Hematopoietic multipotent progenitor cell treated with erythropoietin and hydrocortisone succinate and interleukin-3 and kit ligand, for 17 days (in vitro differentiated cells): Measurements from ENCODE around the gene RIPOR3.

Source experiments
- DNase-seq: peaks from one replicate; pipeline ENCODE4 v3.0.0-alpha.2; 2015; ENCODE audit warnings: low spot score

RIPOR3 gene

GRCh38 chr20:50589548-50590347 is 101.6 kb downstream of the RIPOR3 start:
- DNase-seq: no peak

DNA sequence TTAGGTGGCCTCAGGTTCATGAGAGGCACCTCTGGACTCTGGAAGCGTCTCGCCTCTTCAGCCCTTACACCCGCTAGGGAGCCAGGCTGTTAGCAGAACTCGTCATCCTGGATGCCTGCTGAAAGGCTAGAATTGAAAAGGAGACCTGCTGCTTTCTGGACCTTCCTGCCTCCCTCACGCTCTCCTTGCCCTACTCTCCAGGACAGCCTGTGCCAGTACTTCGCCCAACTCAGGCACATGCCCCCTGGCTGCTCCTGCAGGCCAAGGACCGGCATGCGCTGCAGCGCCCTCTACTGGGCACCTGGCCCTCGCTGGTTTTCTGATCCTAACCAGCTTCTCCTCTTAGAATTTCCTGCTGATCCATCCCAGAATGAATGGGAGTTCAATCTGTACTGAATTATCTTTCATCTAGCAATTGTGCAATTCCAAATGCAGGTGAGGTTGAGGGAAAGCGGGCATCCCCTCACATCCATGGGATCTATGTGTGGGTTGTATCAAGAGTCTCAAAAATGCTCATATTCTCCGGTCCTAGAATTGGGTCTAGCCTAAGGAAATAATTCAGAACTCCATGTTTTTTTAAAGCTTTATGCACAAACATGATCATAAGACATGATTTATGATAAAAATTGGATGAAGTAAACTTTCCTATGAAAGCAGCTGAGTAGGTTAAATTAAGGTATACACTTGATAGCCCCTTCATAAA is 103.2 kb downstream of the RIPOR3 start:
- peak; percentile 67 for DNase-seq

DNA sequence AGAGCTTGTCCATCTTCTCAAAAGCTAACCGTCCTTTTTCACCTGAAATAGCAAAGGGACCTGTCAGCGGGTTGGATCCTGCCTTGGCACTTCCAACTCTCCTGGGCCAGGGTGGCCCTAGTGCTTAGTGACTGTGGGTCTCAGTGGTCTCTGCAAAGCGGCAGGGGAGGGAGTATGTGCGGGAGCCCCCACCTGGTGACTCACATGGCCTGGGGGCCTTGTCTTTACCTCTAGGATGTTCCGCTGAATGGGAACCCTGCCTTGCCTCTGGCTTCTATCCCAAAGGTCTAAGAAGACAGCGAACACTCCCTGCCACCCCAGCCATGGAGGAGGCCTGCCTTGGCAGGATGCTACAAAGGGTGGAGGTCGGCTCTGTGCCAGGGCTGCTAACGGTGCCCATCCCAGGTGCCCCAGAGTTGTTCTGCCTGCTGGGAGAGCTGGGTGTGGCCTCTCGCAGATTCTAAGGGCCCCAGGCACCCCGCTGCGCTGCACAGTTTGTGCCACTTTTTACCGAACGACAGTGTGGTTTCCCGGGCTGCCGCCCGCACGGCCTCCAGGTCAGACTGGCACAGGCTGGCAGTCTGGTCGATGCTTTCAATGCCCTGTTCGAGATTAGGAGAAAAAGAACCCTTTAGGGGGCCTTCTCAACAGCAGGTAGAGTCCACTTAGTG is 103.9 kb downstream of the RIPOR3 start:
- no peak for DNase-seq

DNA sequence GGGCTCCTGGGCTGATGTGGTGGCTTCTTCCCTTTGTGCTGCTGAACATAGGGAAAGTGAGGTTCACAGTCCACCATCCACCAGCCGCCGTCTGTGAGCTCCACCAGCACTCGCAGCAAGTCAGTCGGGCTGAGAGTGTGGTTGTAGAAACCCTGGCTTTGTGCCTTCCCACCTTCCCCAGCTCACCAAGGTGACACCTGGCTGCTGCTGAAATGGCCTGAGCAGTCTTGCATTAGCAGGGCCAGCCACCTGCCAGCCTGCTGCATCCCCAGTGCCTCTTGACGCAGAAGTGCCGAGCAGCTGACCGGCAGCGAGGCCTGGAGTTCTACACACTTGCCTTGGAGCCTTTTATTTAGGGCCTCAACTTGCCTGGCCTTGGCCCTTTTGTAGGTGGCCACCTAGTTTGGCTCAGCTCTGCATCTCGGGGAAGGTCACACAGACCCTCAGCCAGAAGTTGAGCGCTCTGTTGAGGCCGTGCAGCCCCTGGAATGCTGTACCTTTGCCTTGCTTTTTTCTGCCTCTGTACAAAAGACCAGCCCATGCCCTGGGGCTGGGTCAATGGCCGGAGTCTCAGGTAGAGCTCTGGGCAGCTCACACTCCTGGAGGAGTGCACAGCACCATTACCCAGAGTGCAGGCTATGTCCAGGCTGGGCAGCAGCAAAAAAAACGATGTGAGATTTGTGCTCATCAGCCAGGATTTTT is 104.7 kb downstream of the RIPOR3 start:
- DNase-seq: no peak

DNA sequence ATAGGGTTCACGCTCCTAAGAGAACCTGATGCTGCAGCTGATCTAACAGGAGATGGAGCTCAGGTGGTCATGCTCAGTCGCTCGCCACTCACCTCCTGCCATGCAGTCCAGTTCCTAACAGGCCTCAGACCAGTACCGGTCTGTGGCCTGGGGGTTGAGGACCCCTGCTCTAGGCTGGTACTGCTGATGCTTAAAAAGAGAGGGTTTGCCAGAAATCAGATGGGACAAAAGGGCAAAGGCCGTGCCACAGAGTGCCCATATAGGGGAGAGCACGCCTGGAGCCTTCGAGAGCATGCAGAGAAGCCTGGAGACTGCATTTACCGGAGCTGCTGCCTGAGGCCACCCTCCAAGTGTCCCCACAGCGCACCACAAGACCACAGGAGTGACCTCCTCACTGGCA is 105.7 kb downstream of the RIPOR3 start:
- DNase-seq: no peak

DNA sequence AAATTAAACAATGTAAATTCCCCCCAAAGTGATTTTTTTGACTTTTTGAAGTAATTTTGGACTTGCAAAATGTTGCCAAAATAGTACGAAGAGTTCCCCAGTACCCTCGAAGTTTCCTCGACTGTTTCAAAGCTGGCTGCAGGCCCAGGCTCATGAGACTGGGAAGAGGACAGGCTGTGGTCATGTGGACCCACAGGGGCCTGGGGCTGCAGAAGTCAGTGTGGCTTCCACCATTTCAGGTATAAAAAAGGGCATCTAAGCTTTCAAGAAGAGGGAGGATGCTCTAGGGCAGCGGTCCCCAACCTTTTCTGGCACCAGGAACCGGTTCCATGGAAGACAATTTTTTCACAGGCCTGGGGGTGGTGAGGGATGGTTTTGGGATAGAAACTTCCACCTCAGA is 106.1 kb downstream of the RIPOR3 start:
- no peak for DNase-seq

DNA sequence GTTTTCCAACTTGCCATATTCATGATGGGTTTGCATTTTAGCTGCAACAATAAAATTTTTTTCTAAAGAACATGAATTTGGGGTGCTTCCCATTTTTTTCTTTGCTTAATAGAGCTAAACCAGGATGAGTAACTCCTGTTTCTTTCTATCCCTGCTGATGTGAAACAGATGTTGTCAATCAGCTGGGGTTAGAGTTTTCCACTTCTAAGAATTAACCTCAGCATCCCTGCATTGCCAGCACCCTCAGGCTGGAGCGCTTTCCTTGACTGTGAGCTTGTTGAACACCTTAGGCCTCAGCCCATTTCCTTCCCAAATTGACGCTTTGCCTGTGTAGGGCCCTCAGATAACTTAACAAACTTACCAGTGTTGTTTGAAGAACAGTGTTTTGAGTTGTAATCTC is 106.7 kb downstream of the RIPOR3 start:
- DNase-seq: no peak

GRCh38 chr20:50583442-50584150 is 107.7 kb downstream of the RIPOR3 start:
- no peak for DNase-seq

DNA sequence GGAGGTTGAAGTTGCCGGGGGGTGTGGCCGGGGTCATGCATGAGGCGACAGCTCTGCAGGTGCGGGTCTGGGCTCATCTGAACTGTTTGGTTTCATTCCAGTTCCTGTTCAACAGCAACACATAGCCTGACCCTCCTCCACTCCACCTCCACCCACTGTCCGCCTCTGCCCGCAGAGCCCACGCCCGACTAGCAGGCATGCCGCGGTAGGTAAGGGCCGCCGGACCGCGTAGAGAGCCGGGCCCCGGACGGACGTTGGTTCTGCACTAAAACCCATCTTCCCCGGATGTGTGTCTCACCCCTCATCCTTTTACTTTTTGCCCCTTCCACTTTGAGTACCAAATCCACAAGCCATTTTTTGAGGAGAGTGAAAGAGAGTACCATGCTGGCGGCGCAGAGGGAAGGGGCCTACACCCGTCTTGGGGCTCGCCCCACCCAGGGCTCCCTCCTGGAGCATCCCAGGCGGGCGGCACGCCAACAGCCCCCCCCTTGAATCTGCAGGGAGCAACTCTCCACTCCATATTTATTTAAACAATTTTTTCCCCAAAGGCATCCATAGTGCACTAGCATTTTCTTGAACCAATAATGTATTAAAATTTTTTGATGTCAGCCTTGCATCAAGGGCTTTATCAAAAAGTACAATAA is 108.6 kb downstream of the RIPOR3 start:
- DNase-seq: no peak

GRCh38 chr20:50582092-50582491 is 109.2 kb downstream of the RIPOR3 start:
- DNase-seq: no peak

DNA sequence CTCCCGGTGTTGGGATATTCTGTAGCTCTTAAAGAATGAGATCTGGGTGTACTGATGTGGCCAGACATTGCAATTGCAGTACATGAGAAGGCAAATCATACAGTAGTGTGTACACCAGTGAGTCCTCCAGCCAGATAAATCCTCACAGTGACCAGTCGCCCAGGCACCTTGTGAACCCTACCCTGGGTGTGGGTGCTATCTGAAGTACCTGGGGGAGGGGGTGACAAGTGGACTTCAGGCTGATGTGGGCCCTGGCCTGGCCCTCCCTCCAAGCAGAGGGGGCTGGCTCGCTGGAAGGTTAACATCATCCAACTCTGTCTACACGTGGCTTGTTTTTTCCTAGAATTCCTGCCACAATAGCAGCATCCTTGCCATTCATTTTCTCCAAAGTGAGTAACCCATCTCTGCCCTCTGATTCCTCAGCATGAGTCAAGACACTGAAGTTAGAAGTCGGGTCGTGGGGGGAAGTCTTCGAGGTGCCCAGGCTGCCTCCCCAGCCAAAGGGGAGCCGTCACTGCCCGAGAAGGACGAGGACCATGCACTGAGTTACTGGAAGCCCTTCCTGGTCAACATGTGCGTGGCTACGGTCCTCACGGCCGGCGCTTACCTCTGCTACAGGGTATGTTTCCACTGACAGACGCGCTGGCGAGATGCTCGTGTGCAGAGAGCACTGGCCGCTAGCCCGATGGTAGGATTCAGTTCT is 110.3 kb downstream of the RIPOR3 start:
- no peak for DNase-seq

DNA sequence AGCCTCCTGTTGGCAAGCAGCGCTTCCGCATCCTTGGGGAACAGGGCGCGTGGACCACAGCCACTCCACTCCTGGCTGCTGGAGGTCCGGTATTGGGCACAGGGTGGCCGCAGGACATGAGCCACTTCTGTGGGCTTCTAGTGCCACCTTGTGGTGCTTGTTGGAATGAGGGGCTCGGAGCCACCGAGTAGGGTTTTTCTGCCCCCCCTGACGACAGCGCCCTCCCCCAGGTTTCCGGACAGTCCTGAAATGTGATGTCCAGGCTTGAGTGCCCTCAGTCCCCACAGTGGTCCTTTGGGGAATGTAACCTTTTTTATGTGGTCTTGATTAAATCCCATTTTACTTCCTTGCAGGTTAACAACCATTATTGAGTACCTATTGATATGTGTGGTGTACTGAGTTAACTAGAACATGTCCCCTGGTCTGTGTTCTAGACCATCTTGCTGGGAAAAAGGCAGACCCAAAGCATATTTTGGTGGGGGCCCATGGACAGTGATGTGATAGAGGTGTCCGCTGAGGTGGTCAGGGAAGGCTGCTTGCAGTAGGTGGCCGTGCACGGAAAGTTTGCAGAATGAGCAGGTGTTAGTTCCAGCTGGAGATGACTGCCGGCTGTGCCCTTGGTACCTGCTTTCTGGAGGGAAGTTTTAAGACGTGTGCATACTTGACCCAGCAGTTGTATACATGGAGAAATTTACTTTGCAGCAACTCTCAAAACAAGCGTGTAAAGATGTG is 111.2 kb downstream of the RIPOR3 start:
- peak; percentile 74 for DNase-seq

DNA sequence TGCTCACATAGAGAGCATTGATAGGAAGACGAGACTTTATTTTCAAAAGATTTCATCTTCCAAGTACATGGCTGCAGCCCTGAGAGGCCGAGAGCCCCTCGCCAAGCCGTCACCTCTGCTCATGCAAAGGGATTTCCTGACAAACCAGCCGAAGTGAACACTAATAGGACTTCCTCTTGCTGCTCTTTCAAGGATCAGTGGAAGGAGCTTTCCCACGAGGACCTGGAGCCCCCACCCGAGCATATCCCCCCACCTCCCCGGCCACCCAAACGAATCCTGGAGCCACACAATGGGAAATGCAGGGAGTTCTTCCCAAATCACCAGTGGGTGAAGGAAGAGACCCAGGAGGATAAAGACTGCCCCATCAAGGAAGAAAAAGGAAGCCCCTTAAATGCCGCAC is 111.8 kb downstream of the RIPOR3 start:
- DNase-seq: no peak

DNA sequence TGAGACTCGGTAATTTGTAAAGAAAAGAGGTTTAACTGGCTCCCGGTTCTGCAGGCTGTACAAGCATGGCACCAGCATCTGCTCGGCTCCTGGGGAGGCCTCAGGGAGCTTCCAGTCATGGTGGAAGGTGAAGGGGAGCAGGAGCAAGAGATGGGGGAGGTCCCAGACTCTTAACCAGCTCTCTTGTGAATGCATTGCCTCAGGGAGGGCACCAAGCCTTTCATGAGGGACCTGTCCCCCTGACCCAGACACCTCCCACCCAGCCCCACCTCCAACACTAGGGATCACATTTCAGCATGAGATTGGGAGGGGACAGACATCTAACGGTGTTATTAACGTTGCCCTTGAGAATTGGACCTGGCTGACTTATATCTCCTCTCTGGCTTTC is 112.6 kb downstream of the RIPOR3 start:
- no peak for DNase-seq

- no peak for DNase-seq
These were observed 113.1 kb downstream of the RIPOR3 start for GRCh38 chr20:50578061-50578777.

DNA sequence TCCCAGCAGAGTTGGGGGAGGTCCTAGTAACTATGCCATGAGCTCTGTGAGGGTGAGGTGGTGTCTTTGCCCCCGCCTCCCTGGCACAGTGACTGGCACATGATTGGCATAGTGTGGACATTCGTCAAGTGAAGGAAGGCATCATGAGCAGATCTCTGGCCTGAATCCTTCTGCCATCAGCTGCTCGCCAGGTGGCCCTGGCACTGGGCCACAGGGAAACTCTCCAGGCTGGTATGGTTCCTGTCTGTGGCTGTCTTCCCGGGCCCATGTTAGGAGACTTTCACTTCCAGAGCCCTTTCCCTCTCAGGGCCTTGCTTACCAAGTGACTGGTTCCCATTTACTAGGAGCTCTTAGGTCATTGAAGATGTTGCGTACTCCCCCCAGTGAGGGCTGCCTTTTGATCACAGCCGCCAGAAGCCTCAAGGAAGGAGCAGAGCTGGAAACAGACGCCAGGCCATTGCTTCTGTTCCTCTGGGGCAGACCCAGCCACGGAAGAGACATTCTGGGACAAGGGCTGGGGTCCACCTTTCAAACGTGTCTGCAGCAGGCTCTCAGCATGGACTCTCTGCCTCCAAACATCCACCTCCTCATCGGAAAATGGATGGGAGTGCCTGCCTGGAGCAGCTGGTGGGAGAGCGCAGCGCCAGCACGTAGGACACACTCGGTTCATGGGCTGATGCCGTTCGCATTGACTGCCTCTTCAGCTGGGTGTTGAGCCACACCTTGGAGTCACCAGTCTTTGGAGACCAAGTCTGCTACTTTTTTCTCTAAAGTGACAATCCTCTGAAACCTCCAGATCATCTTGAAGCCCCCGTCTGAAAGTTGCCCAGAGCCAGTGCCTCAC is 113.9 kb downstream of the RIPOR3 start:
- no peak for DNase-seq

DNA sequence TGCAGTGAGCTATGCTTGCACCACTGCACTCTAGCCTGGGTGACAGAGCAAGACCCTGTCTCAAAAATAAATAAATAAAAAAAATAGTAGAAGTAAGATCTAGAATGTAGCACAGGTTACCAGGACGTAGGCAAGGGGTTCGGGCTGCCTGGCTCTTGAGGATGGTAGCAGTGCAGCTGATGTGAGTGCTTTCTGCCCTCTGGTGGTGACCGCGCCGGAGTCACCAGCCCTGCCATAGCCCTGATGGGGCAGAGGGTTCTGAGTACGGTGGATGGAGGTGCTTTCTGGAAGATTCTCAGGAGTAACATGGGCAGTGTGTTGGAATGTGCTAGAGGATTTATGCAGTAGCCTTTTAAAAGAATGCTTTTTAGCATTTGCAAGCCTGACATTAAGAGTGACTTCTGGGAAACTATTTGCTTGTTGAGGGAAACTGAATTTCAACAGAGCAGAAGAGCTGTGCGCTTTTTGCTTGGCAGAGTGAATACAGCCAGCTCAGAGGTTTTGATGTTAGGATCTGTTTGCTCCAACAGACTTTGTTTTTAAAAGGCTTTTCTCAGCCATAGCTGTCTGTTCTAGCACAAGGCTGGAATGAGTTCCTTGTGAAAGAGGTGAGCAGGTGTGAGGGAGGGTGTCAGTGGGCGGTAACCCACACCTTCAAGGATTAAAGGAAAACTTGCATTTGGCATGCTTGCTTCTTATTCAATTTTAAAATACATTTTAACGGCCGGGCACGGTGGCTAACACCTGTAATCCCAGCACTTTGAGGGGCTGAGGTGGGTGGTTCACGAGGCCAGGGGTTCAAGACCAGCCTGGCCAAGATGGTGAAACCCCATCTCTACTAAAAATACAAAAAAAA is 115.2 kb downstream of the RIPOR3 start:
- DNase-seq: peak; percentile 73
